Esophagus (tissue), 2 donors: Measurements from ENCODE around the gene VAV2. TPM values are rescaled to one million over a fixed set of nuclear protein-coding genes. Genes with fewer than 3 reads are reported as not detected.

Experiments
- H3K27ac ChIP-seq, 2 donors: one replicate each; pipeline ENCODE4 v1.5.1; 2013; ENCODE audit warnings: low read depth in 2 of 2, mild to moderate bottlenecking in 2 of 2, inconsistent platforms in 1 of 2, low read length in 1 of 2, moderate library complexity in 1 of 2
- H3K27me3 ChIP-seq, 2 donors: one replicate each; pipeline ENCODE4 v1.6.1; 2013; ENCODE audit warnings: low read length in 2 of 2, control low read depth in 1 of 2, mild to moderate bottlenecking in 1 of 2; ENCODE audit not compliant: insufficient read depth in 2 of 2, control insufficient read depth in 1 of 2
- H3K36me3 ChIP-seq, 2 donors: one replicate each; pipeline ENCODE4 v1.6.1; 2013; ENCODE audit warnings: low read length in 1 of 2; ENCODE audit not compliant: control insufficient read depth in 2 of 2, insufficient read depth in 2 of 2
- H3K4me1 ChIP-seq, 2 donors: one replicate each; pipeline ENCODE4 v1.6.1; 2013; ENCODE audit warnings: low read length in 1 of 2; ENCODE audit not compliant: control insufficient read depth in 2 of 2, insufficient read depth in 2 of 2
- H3K4me3 ChIP-seq, 2 donors: one replicate each; pipeline ENCODE4 v1.5.1; 2013; ENCODE audit warnings: low read length in 2 of 2, mild to moderate bottlenecking in 2 of 2, low read depth in 1 of 2, moderate library complexity in 1 of 2
- H3K9me3 ChIP-seq, 2 donors: one replicate each; pipeline ENCODE4 v1.6.1; 2013; ENCODE audit warnings: mild to moderate bottlenecking in 2 of 2, low read depth in 1 of 2, low read length in 1 of 2, moderate library complexity in 1 of 2; ENCODE audit not compliant: control insufficient read depth in 2 of 2, insufficient read depth in 1 of 2
- WGBS, 2 donors: extraction: QIAGEN DNeasy Blood & Tissue Kit; methylation state at CpG; one replicate each; pipeline ENCODE4 v1.1.7; 2013; 5-methylcytosine and 5-hydroxymethylcytosine counted together
- polyA plus RNA-seq, 2 donors: library from polyadenylated mRNA; stranded (reverse); fragments of 200-250 nt; gene quantifications; one replicate each; pipeline ENCODE4 v1.2.3, GENCODE V29; 2013
- donor health status: healthy with polysubstance abuse.
- donor health status: Bipolar disorder and iron deficiency.

VAV2 gene
- polyA plus RNA-seq, 2 donors, result 4.8 to 5.0 TPM

DNA sequence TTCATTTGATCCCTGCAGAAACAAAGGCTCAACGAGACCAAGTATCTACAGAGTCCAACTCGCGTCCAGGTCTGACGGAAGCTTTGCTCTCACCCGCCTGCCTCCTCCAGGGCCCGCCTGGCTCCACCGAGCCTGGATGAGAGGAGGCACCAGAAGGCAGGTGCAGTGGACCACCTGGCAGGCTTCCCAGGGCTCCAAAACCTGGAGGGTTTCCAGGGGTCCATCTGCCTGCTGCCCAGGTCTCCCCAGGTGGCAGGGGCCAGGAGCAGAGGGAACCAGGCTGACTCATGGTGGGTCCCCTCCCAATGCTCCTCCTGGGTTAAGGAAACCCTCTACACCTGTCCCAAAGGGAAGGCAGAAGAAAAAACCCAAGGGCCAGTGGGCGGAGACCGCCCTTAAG is 59.5 kb downstream of the VAV2 start:
- peaks cover 0 to 3% of the 10 kb centered on the region in 2 donors for H3K36me3 ChIP-seq
- 71 to 76% methylated on average over 8 to 9 of the region's 9 CpGs for WGBS, 2 donors
- H3K4me3 ChIP-seq, result no peak overlapping the region
- H3K4me1 ChIP-seq, result peaks cover 6% of the 10 kb centered on the region in 2 donors
- H3K9me3 ChIP-seq, result no peaks in the 10 kb centered on the region
- no peaks in the 10 kb centered on the region for H3K27me3 ChIP-seq
- no peak overlapping the region for H3K27ac ChIP-seq

GRCh38 chr9:133932181-133932580 is 59.9 kb downstream of the VAV2 start:
- Histone ChIP-seq H3K27ac (no peak overlapping the region), H3K4me3 (no peak overlapping the region), H3K4me1 (peaks cover 6% of the 10 kb centered on the region in 2 donors), H3K9me3 (no peaks in the 10 kb centered on the region), H3K27me3 (no peaks in the 10 kb centered on the region), H3K36me3 (peaks cover 0 to 3% of the 10 kb centered on the region in 2 donors)
- WGBS, 2 donors, result 54 to 59% methylated on average over 15 of the region's 15 CpGs

- peaks cover 5 to 6% of the 10 kb centered on the region in 2 donors for H3K4me1 ChIP-seq
- no peak overlapping the region for H3K27ac ChIP-seq
- H3K27me3 ChIP-seq, result no peaks in the 10 kb centered on the region
- H3K36me3 ChIP-seq, result peaks cover 0 to 3% of the 10 kb centered on the region in 2 donors
- H3K4me3 ChIP-seq, result no peak overlapping the region
- 83% methylated on average over 22 to 23 of the region's 23 CpGs for WGBS, 2 donors
- no peaks in the 10 kb centered on the region for H3K9me3 ChIP-seq
These were observed 61.2 kb downstream of the VAV2 start for GRCh38 chr9:133930682-133931485.

GRCh38 chr9:133930046-133930681 is 62.0 kb downstream of the VAV2 start:
- Histone ChIP-seq H3K27me3 (no peaks in the 10 kb centered on the region), H3K27ac (no peak overlapping the region), H3K4me1 (peaks cover 0 to 4% of the 10 kb centered on the region in 2 donors), H3K36me3 (peaks cover 0 to 3% of the 10 kb centered on the region in 2 donors), H3K9me3 (no peaks in the 10 kb centered on the region), H3K4me3 (no peak overlapping the region)
- 75 to 80% methylated on average over 20 of the region's 20 CpGs for WGBS, 2 donors

- 81 to 96% methylated on average over 10 of the region's 10 CpGs for WGBS, 2 donors
- Histone ChIP-seq H3K4me3 (no peak overlapping the region), H3K27ac (no peak overlapping the region), H3K36me3 (peaks cover 0 to 3% of the 10 kb centered on the region in 2 donors), H3K27me3 (no peaks in the 10 kb centered on the region), H3K4me1 (peaks cover 0 to 4% of the 10 kb centered on the region in 2 donors), H3K9me3 (no peaks in the 10 kb centered on the region)
These were observed 62.5 kb downstream of the VAV2 start for GRCh38 chr9:133929599-133929998.

- 68 to 76% methylated on average over 14 of the region's 14 CpGs for WGBS, 2 donors
- H3K4me3 ChIP-seq, result no peak overlapping the region
- H3K9me3 ChIP-seq, result no peaks in the 10 kb centered on the region
- H3K27me3 ChIP-seq, result no peaks in the 10 kb centered on the region
- H3K27ac ChIP-seq, result no peak overlapping the region
- peaks cover 0 to 3% of the 10 kb centered on the region in 2 donors for H3K36me3 ChIP-seq
- H3K4me1 ChIP-seq, result peaks cover 0 to 4% of the 10 kb centered on the region in 2 donors
These were observed 63.8 kb downstream of the VAV2 start for GRCh38 chr9:133928248-133928764.

DNA sequence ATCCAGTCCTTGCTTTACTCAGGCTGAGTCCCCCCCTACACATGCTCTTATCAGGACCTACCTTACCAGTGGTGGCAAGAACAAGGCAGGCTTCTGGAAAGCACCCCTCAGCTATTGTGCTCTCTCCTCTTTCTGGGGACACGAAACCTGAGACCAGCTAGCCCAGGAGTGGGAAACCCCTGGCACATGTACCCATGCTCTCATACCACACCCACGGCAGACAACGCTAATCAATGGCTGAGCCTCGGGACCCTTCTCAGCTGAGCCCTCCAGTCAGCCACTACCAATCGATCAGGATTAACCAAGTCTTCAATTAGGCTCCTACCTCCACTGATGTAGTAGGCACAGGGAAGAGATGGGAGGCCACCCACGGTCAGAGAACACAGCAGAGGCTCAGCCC is 65.1 kb downstream of the VAV2 start:
- WGBS, 2 donors, result 58 to 69% methylated on average over 6 of the region's 6 CpGs
- Histone ChIP-seq H3K36me3 (peaks cover 0 to 3% of the 10 kb centered on the region in 2 donors), H3K27me3 (no peaks in the 10 kb centered on the region), H3K4me1 (no peaks in the 10 kb centered on the region), H3K4me3 (no peak overlapping the region), H3K9me3 (no peaks in the 10 kb centered on the region), H3K27ac (no peak overlapping the region)

GRCh38 chr9:133926165-133926856 is 65.8 kb downstream of the VAV2 start:
- Histone ChIP-seq H3K27me3 (no peaks in the 10 kb centered on the region), H3K27ac (no peak overlapping the region), H3K4me3 (no peak overlapping the region), H3K4me1 (no peaks in the 10 kb centered on the region), H3K36me3 (no peaks in the 10 kb centered on the region), H3K9me3 (no peaks in the 10 kb centered on the region)
- WGBS, 2 donors, result 90 to 92% methylated on average over 9 of the region's 9 CpGs

DNA sequence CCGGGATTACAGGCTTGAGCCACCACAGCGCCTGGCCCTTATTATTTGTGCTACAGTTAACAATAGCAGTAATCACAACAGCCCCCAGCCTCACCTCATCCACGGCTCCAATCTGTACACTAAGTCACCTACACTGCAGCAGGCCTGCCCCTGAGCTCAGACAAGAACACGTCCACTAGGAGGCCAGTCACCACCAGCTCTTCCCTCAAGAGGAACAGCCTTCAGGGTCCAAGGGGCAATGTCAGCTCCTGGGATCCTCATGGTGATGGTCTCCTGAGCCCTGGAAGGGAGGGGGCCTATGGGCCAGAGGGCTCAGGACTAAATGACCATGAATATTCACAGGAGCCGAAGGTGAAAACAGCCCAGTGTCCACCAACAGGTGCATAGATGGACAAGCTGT is 67.7 kb downstream of the VAV2 start:
- Histone ChIP-seq H3K27ac (no peak overlapping the region), H3K4me1 (peaks cover 0 to 3% of the 10 kb centered on the region in 2 donors), H3K4me3 (no peak overlapping the region), H3K9me3 (no peaks in the 10 kb centered on the region), H3K27me3 (no peaks in the 10 kb centered on the region), H3K36me3 (no peaks in the 10 kb centered on the region)
- 92 to 95% methylated on average over 5 of the region's 5 CpGs for WGBS, 2 donors
